Mesenchymal stem cell (in vitro differentiated cells and primary cell): ENCODE results near the gene RNF126.

Experiments
- DNase-seq: peaks from one replicate; pipeline ENCODE4 v3.0.0-alpha.2; 2013
- H2AFZ ChIP-seq: one replicate; pipeline ENCODE4 v1.6.1; 2013; ENCODE audit warnings: low read depth, mild to moderate bottlenecking, control low read depth, inconsistent platforms, low read length, moderate library complexity
- H2AK5ac ChIP-seq: 2 replicates; pipeline ENCODE4 v1.6.1; 2013; ENCODE audit warnings: low read length, moderate library complexity, mild to moderate bottlenecking, inconsistent platforms; ENCODE audit not compliant: severe bottlenecking
- H2BK120ac ChIP-seq: one replicate; pipeline ENCODE4 v1.6.1; 2013; ENCODE audit warnings: low read depth, mild to moderate bottlenecking, inconsistent platforms, low read length, moderate library complexity
- H2BK12ac ChIP-seq, 2 experiments: one replicate each; pipeline ENCODE4 v1.6.1; 2013; ENCODE audit warnings: inconsistent platforms in 2 of 2, low read length in 2 of 2, mild to moderate bottlenecking in 2 of 2, moderate library complexity in 2 of 2, control low read depth in 1 of 2
- H2BK15ac ChIP-seq: one replicate; pipeline ENCODE4 v1.6.1; 2013; ENCODE audit warnings: mild to moderate bottlenecking, low read depth, inconsistent platforms; ENCODE audit not compliant: poor library complexity, severe bottlenecking
- H2BK5ac ChIP-seq: 2 replicates; pipeline ENCODE4 v1.6.1; 2013; ENCODE audit warnings: low read depth, mild to moderate bottlenecking, low read length, control low read depth, inconsistent platforms; ENCODE audit not compliant: poor library complexity, severe bottlenecking
- H3K14ac ChIP-seq, 2 experiments: one replicate each; pipeline ENCODE4 v1.6.1; 2013; ENCODE audit warnings: inconsistent platforms in 2 of 2, low read length in 2 of 2, control low read depth in 1 of 2, mild to moderate bottlenecking in 1 of 2, moderate library complexity in 1 of 2
- H3K18ac ChIP-seq, 2 experiments: one replicate each; pipeline ENCODE4 v1.6.1; 2013; ENCODE audit warnings: inconsistent platforms in 2 of 2, low read length in 2 of 2, control low read depth in 1 of 2, low read depth in 1 of 2, mild to moderate bottlenecking in 1 of 2
- H3K23ac ChIP-seq, 2 experiments: one replicate each; pipeline ENCODE4 v1.6.1; 2013; ENCODE audit warnings: inconsistent platforms in 2 of 2, low read length in 2 of 2, mild to moderate bottlenecking in 2 of 2, moderate library complexity in 2 of 2, control low read depth in 1 of 2
- H3K27ac ChIP-seq: 2 replicates; pipeline ENCODE4 v1.5.1; 2013; ENCODE audit warnings: mild to moderate bottlenecking, moderate library complexity, low read length, control low read depth, inconsistent platforms; ENCODE audit not compliant: poor library complexity, severe bottlenecking
- H3K27me3 ChIP-seq, 2 experiments: 2 replicates each; pipeline versions ENCODE4 v1.6.1 to v1.7.0; 2013; ENCODE audit warnings: low read length in 2 of 2, mild to moderate bottlenecking in 2 of 2, moderate library complexity in 2 of 2, control low read depth in 1 of 2, inconsistent platforms in 1 of 2; ENCODE audit not compliant: control insufficient read depth in 1 of 2, insufficient read depth in 1 of 2
- H3K36me3 ChIP-seq, 2 experiments: 2 replicates each; pipeline versions ENCODE4 v1.6.1 to v1.7.0; 2013; ENCODE audit warnings: low read length in 2 of 2, control low read depth in 1 of 2, inconsistent platforms in 1 of 2, low read depth in 1 of 2, mild to moderate bottlenecking in 1 of 2; ENCODE audit not compliant: insufficient read depth in 2 of 2, control insufficient read depth in 1 of 2
- H3K4ac ChIP-seq, 2 experiments: one replicate each; pipeline ENCODE4 v1.6.1; 2013; ENCODE audit warnings: inconsistent platforms in 2 of 2, low read length in 2 of 2, mild to moderate bottlenecking in 2 of 2, moderate library complexity in 2 of 2, control low read depth in 1 of 2, low read depth in 1 of 2
- H3K4me1 ChIP-seq: 2 replicates; pipeline ENCODE4 v1.6.1; 2013; ENCODE audit warnings: low read depth, low read length, control low read depth; ENCODE audit not compliant: control insufficient read depth, insufficient read depth
- H3K4me2 ChIP-seq: 2 replicates; pipeline ENCODE4 v1.6.1; 2013; ENCODE audit warnings: low read length, mild to moderate bottlenecking, inconsistent platforms; ENCODE audit not compliant: poor library complexity, severe bottlenecking
- H3K4me3 ChIP-seq, 2 experiments: 2 replicates each; pipeline versions ENCODE4 v1.5.1 to v1.7.0; 2013; ENCODE audit warnings: low read length in 2 of 2, mild to moderate bottlenecking in 2 of 2, control low read depth in 1 of 2, low read depth in 1 of 2; ENCODE audit not compliant: insufficient read depth in 1 of 2
- H3K79me1 ChIP-seq: replicated peaks from 2 replicates; pipeline ENCODE4 v1.6.1; 2013; ENCODE audit warnings: mild to moderate bottlenecking, control low read depth, low read length, inconsistent platforms; ENCODE audit not compliant: poor library complexity, severe bottlenecking
- H3K9ac ChIP-seq: 2 replicates; pipeline ENCODE4 v1.7.0; 2013; ENCODE audit warnings: mild to moderate bottlenecking, low read length, moderate library complexity
- H3K9me3 ChIP-seq: 2 replicates; pipeline ENCODE4 v1.7.0; 2013; ENCODE audit warnings: mild to moderate bottlenecking, low read length; ENCODE audit not compliant: control insufficient read depth
- H4K8ac ChIP-seq: one replicate; pipeline ENCODE4 v1.6.1; 2013; ENCODE audit warnings: inconsistent platforms, mild to moderate bottlenecking, low read length, moderate library complexity
- H4K91ac ChIP-seq: one replicate; pipeline ENCODE4 v1.6.1; 2013; ENCODE audit warnings: mild to moderate bottlenecking, low read length, inconsistent platforms
- WGBS: methylation state at CpG from one replicate; pipeline ENCODE4 v1.1.7; 2013; ENCODE audit warnings: mixed read lengths; 5-methylcytosine and 5-hydroxymethylcytosine counted together

RNF126 gene

DNA sequence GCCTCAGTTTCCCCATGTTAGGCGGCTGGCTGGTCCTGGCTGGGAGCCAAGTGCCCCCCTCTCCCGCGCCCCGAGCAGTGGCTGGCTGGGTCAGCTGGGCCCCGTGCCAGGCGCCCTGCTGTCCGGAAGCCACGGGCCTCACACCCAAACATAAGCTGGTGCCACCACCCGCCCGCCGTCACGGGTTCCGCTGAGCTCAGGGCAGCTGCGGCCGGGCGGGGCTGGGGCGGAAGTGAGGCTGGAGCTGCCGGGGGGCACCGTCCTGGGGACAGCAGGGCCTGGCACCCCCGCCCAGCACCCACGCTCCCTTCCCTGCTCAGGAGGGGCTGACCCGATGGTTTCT lies 54.0 kb downstream of the RNF126 start:
- Histone ChIP-seq H2BK15ac (no peak overlapping the region), H3K27ac (no peak overlapping the region), H2BK120ac (no peak overlapping the region), H4K8ac (no peak overlapping the region), H3K4me1 (peaks cover 36% of the 10 kb centered on the region), H3K14ac (no peak overlapping the region), H3K4me2 (no peak overlapping the region), H4K91ac (no peak overlapping the region), H3K4me3 (no peak overlapping the region), H3K18ac (no peak overlapping the region), H2BK5ac (no peak overlapping the region), H2AFZ (no peak overlapping the region), H2AK5ac (peak overlapping the region; percentile 63), H3K9ac (no peak overlapping the region), H3K36me3 (peaks cover 0 to 14% of the 10 kb centered on the region in 2 experiments), H2BK12ac (no peak overlapping the region), H3K9me3 (no peaks in the 10 kb centered on the region), H3K27me3 (no peaks in the 10 kb centered on the region), H3K23ac (no peak overlapping the region), H3K4ac (no peak overlapping the region), H3K79me1 (peaks cover 1% of the 10 kb centered on the region)
- 94% methylated on average over 22 of the region's 22 CpGs for WGBS
- no peak for DNase-seq

DNA sequence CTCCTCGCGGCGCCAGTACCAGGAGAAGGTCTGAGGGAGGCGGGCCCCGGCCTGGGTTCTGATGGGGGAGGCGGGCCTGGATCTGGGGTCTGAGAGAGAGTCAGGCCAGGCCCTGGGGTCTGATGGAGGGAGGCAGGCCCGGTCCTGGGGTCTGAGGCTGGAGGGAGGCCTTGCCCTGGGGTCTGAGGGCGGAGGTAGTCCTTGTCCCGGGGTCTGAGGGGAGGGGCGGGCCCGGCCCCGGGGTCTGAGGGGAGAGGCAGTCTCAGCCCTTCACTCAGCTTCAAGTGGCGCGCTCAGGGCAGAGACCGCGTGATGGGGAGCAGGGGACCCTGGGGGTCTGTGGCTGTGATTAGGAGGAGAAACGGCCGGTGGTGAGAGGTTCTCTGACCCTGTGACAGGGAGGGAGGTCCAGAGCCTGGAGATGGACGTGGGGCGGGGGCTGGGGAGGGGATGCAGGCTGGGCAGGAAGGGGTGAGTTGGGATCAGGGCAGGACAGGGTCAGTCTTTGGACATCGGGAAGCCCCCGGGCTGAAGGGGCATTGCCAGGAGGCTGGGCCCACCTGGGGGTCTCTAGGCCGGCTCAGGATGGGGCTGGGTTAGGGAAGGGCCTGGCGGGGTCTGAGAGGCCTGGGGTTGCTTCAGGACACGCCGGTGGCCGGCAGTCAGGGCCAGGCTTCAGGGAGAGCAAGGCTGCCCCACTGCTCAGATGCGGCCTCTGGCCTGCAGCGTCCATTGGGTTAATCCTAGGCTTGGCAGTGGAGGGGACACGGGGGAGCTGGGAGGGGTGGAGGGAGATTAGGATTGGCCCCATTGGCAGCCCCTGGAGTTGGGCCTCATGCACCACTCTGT lies 54.6 kb downstream of the RNF126 start:
- H2BK15ac ChIP-seq: no peak overlapping the region
- H2BK5ac ChIP-seq: no peak overlapping the region
- no peaks in the 10 kb centered on the region for H3K27me3 ChIP-seq
- H3K4me2 ChIP-seq: no peak overlapping the region
- 84% methylated on average over 28 of the region's 30 CpGs for WGBS
- H3K27ac ChIP-seq: no peak overlapping the region
- no peak overlapping the region for H2BK12ac ChIP-seq
- no peak overlapping the region for H4K91ac ChIP-seq
- H3K79me1 ChIP-seq: peaks cover 1% of the 10 kb centered on the region
- no peak overlapping the region for H3K4ac ChIP-seq
- peaks cover 0 to 9% of the 10 kb centered on the region in 2 experiments for H3K36me3 ChIP-seq
- no peak overlapping the region for H2AFZ ChIP-seq
- H3K4me3 ChIP-seq: no peak overlapping the region
- peaks cover 35% of the 10 kb centered on the region for H3K4me1 ChIP-seq
- H2BK120ac ChIP-seq: no peak overlapping the region
- no peak overlapping the region for H4K8ac ChIP-seq
- H3K23ac ChIP-seq: no peak overlapping the region
- peak overlapping the region; percentile 7 for H2AK5ac ChIP-seq
- no peak overlapping the region for H3K14ac ChIP-seq
- no peak overlapping the region for H3K18ac ChIP-seq
- H3K9ac ChIP-seq: no peak overlapping the region
- DNase-seq: no peak
- no peaks in the 10 kb centered on the region for H3K9me3 ChIP-seq

GRCh38 chr19:607301-608154 lies 55.5 kb downstream of the RNF126 start:
- H3K4me3 ChIP-seq: no peak overlapping the region
- H3K14ac ChIP-seq: no peak overlapping the region
- H3K27me3 ChIP-seq: no peaks in the 10 kb centered on the region
- H3K9ac ChIP-seq: no peak overlapping the region
- no peak overlapping the region for H3K23ac ChIP-seq
- no peak overlapping the region for H3K4ac ChIP-seq
- H3K4me1 ChIP-seq: peaks cover 35% of the 10 kb centered on the region
- no peak overlapping the region for H2BK120ac ChIP-seq
- H3K18ac ChIP-seq: no peak overlapping the region
- no peak overlapping the region for H3K27ac ChIP-seq
- peaks cover 0 to 3% of the 10 kb centered on the region in 2 experiments for H3K36me3 ChIP-seq
- 93% methylated on average over 30 of the region's 30 CpGs for WGBS
- H3K9me3 ChIP-seq: no peaks in the 10 kb centered on the region
- H4K8ac ChIP-seq: no peak overlapping the region
- no peaks in the 10 kb centered on the region for H3K79me1 ChIP-seq
- no peak for DNase-seq
- H4K91ac ChIP-seq: no peak overlapping the region
- no peak overlapping the region for H2BK12ac ChIP-seq
- H3K4me2 ChIP-seq: no peak overlapping the region
- peak overlapping the region; percentile 73 for H2AK5ac ChIP-seq
- no peak overlapping the region for H2BK15ac ChIP-seq
- no peak overlapping the region for H2BK5ac ChIP-seq
- no peak overlapping the region for H2AFZ ChIP-seq
